IMR-90 (cell line): ENCODE data around the gene TRAPPC3L. TPM values are rescaled to one million over a fixed set of nuclear protein-coding genes. Genes with fewer than 3 reads are reported as not detected.

Experiments
- ATAC-seq: fragments of 200-7000 bp; cut with Tn5 transposase; 2 replicates; pipeline ENCODE4 v1.9.1; 2020; ENCODE audit warnings: low read depth, mild to moderate bottlenecking, moderate library complexity
- BruUV-seq: library from RNA; stranded (reverse); fragments of 400-500 nt; replicated peaks from 2 replicates; lab custom pipeline; 2021; lab: Mats Ljungman, UMichigan
- CTCF ChIA-PET: fragments of 300-600 bp; formaldehyde crosslinking; extraction: SDS; loops from one replicate; lab custom pipeline; 2021; ENCODE audit warnings: antibody characterized with exemption; lab: Yijun Ruan, JAX
- POLR2A ChIA-PET: fragments of 300-600 bp; sonication (Branson Sonifier 250); formaldehyde crosslinking; loops from one replicate; lab custom pipeline; 2022; ENCODE audit warnings: antibody characterized with exemption; ENCODE audit not compliant: unreplicated experiment; lab: Charles Lee
- DNase-seq: peaks from one replicate; pipeline ENCODE4 v3.0.0; 2013
- H2AFZ ChIP-seq: replicated peaks from 2 replicates; pipeline ENCODE3; 2013; ENCODE audit warnings: low read length, mild to moderate bottlenecking; ENCODE audit not compliant: poor library complexity
- H2AK5ac ChIP-seq: 2 replicates; pipeline ENCODE4 v1.6.1; 2013; ENCODE audit warnings: low read depth, low read length, inconsistent platforms
- H2AK9ac ChIP-seq: replicated peaks from 2 replicates; pipeline ENCODE3; 2013; ENCODE audit warnings: mild to moderate bottlenecking, low read depth, low read length, moderate library complexity; ENCODE audit not compliant: poor library complexity
- H2BK120ac ChIP-seq: 2 replicates; pipeline ENCODE4 v1.6.1; 2013; ENCODE audit warnings: low read depth, low read length, inconsistent platforms
- H2BK15ac ChIP-seq: 3 replicates; pipeline ENCODE4 v1.6.1; 2013; ENCODE audit warnings: low read depth, low read length, inconsistent platforms
- H2BK20ac ChIP-seq: 2 replicates; pipeline ENCODE4 v1.6.1; 2013; ENCODE audit warnings: low read depth, mild to moderate bottlenecking, inconsistent platforms, low read length, moderate library complexity
- H2BK5ac ChIP-seq: 2 replicates; pipeline ENCODE4 v1.6.1; 2013; ENCODE audit warnings: mild to moderate bottlenecking, low read depth, low read length, inconsistent platforms; ENCODE audit not compliant: poor library complexity, severe bottlenecking
- H3K14ac ChIP-seq: replicated peaks from 2 replicates; pipeline ENCODE4 v1.6.1; 2013; ENCODE audit warnings: low read depth, low read length, inconsistent platforms
- H3K18ac ChIP-seq: 2 replicates; pipeline ENCODE4 v1.6.1; 2013; ENCODE audit warnings: low read depth, low read length, control low read depth
- H3K23ac ChIP-seq: 2 replicates; pipeline ENCODE4 v1.6.1; 2013; ENCODE audit warnings: low read depth, low read length, inconsistent platforms
- H3K27ac ChIP-seq: 2 replicates; pipeline ENCODE4 v1.5.1; 2013; ENCODE audit warnings: mild to moderate bottlenecking, control low read depth, low read length; ENCODE audit not compliant: insufficient read depth
- H3K27me3 ChIP-seq: 2 replicates; pipeline ENCODE4 v1.6.1; 2013; ENCODE audit warnings: low read length; ENCODE audit not compliant: control insufficient read depth, insufficient read depth
- H3K36me3 ChIP-seq: 2 replicates; pipeline ENCODE4 v1.6.1; 2013; ENCODE audit warnings: low read length, mixed read lengths; ENCODE audit not compliant: control insufficient read depth, insufficient read depth
- H3K4ac ChIP-seq: 2 replicates; pipeline ENCODE4 v1.6.1; 2013; ENCODE audit warnings: low read depth, low read length, inconsistent platforms
- H3K4me1 ChIP-seq: 2 replicates; pipeline ENCODE4 v1.6.1; 2013; ENCODE audit warnings: low read length, mixed read lengths; ENCODE audit not compliant: control insufficient read depth, insufficient read depth
- H3K4me2 ChIP-seq: 2 replicates; pipeline ENCODE4 v1.6.1; 2013; ENCODE audit warnings: low read depth, mild to moderate bottlenecking, control low read depth, low read length, moderate library complexity
- H3K4me3 ChIP-seq: 2 replicates; pipeline ENCODE4 v1.5.1; 2013; ENCODE audit warnings: low read depth, mild to moderate bottlenecking, control low read depth, low read length, moderate library complexity; ENCODE audit not compliant: insufficient read depth
- H3K56ac ChIP-seq: 2 replicates; pipeline ENCODE4 v1.6.1; 2013; ENCODE audit warnings: low read length, inconsistent platforms; ENCODE audit not compliant: insufficient read depth; ENCODE audit errors: extremely low read depth
- H3K79me1 ChIP-seq, 2 experiments: 2 replicates each; pipeline ENCODE4 v1.6.1; 2013; ENCODE audit warnings: low read length in 2 of 2, inconsistent platforms in 1 of 2, low read depth in 1 of 2
- H3K9ac ChIP-seq: 2 replicates; pipeline ENCODE4 v1.6.1; 2013; ENCODE audit warnings: low read depth, low read length, control low read depth
- H3K9me1 ChIP-seq: 2 replicates; pipeline ENCODE4 v1.6.1; 2013; ENCODE audit warnings: low read length, inconsistent platforms; ENCODE audit not compliant: insufficient read depth
- H3K9me3 ChIP-seq: 2 replicates; pipeline ENCODE4 v1.6.1; 2013; ENCODE audit warnings: low read length; ENCODE audit not compliant: control insufficient read depth, insufficient read depth
- H4K20me1 ChIP-seq: 2 replicates; pipeline ENCODE4 v1.6.1; 2013; ENCODE audit warnings: low read length, inconsistent platforms; ENCODE audit not compliant: insufficient read depth
- H4K5ac ChIP-seq: 2 replicates; pipeline ENCODE4 v1.6.1; 2013; ENCODE audit warnings: mild to moderate bottlenecking, low read depth, low read length, control low read depth
- H4K8ac ChIP-seq, 2 experiments: 2 replicates each; pipeline ENCODE4 v1.6.1; 2013; ENCODE audit warnings: low read depth in 2 of 2, low read length in 2 of 2, control low read depth in 1 of 2, inconsistent platforms in 1 of 2
- H4K91ac ChIP-seq: 2 replicates; pipeline ENCODE4 v1.6.1; 2013; ENCODE audit warnings: low read depth, low read length, inconsistent platforms; ENCODE audit not compliant: insufficient read depth
- BHLHE40 ChIP-seq: fragments of 150-350 bp; IDR thresholded peaks from 2 replicates; pipeline ENCODE4 v1.6.1; 2016; ENCODE audit warnings: mild to moderate bottlenecking, low read depth, low read length
- FOS ChIP-seq: fragments of 150-350 bp; IDR thresholded peaks from 2 replicates; pipeline ENCODE4 v1.6.1; 2016; ENCODE audit warnings: low read depth, low read length
- MAFK ChIP-seq: IDR thresholded peaks from 2 replicates; pipeline ENCODE4 v1.6.1; 2012; ENCODE audit warnings: low read depth, low read length, improper control_type of control experiment
- NFE2L2 ChIP-seq: fragments of 150-350 bp; IDR thresholded peaks from 2 replicates; pipeline ENCODE4 v1.6.1; 2016; ENCODE audit warnings: low read depth, mild to moderate bottlenecking, low read length
- WGBS, 2 experiments: methylation state at CpG; one replicate each; pipeline versions ENCODE4 v1.1.5 to v1.1.7; 2013; ENCODE audit warnings: missing lambda C conversion rate in 2 of 2; ENCODE audit not compliant: insufficient read length in 1 of 2; ENCODE audit errors: extremely low coverage in 2 of 2; 5-methylcytosine and 5-hydroxymethylcytosine counted together
- dilution Hi-C: fragments of 300-500 bp; cut with HindIII; formaldehyde crosslinking; loops from one replicate; pipeline ENCODE4 v1.14.3; 2018; ENCODE audit warnings: low sequenced_read_pairs; ENCODE audit not compliant: unreplicated experiment
- in situ Hi-C: fragments of 300-500 bp; cut with MboI; formaldehyde crosslinking; loops from 3 replicates; pipeline ENCODE4 v1.14.3; 2019; ENCODE audit warnings: low sequenced_read_pairs, inconsistent platforms, mixed read lengths
- intact Hi-C: fragments of 100-400 bp; cut with micrococcal nuclease; formaldehyde crosslinking; loops from 2 replicates; pipeline ENCODE4 v1.10.0; 2022
- polyA plus RNA-seq, 3 experiments: library from polyadenylated mRNA; depleted of rRNA; stranded (reverse); fragments of >200 nt; gene quantifications; 2 replicates each; pipeline ENCODE4 v1.2.3, GENCODE V29; 2012; ENCODE audit warnings: low replicate concordance in 1 of 3
- total RNA-seq: library from RNA; depleted of rRNA; stranded (reverse); fragments of >200 nt; gene quantifications from 2 replicates; pipeline ENCODE4 v1.2.3, GENCODE V29; 2012
- TF ChIP-seq, protein P1 (sequence below): fragments of 150-350 bp; IDR thresholded peaks from 2 replicates; pipeline ENCODE4 v1.6.1; 2016; ENCODE audit warnings: low read depth, mild to moderate bottlenecking, low read length, moderate library complexity, borderline replicate concordance

TRAPPC3L gene
- total and polyA plus RNA-seq, 2 of the 4 experiments (the other 2 are of a cell fraction) = 0.03 TPM; not detected in 1

DNA sequence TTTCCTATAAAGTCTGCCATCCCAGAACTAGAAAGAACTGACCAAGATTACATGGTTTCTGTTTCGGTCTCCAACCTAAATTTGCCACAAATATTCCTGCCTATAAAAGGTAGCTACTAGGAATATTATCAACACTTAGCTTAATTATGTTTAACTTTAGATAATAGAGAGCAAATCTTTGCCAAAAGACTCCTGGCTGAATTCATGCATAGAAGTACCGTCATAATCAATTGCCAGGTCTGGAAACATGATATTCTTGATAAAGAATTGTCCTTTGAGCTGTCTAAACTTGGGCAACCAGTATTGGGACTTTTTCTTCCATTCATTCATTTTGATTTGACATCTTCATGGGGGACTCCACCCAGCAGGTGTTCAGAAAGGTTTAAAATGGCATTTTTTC lies 61.9 kb downstream of the TRAPPC3L start:
- no peak overlapping the region for H2AFZ ChIP-seq
- H3K9me3 ChIP-seq = no peaks in the 10 kb centered on the region
- H3K4ac ChIP-seq = no peak overlapping the region
- no peak overlapping the region for H2AK9ac ChIP-seq
- in situ Hi-C loops (no loop called here), dilution Hi-C loops (no loop called here), intact Hi-C loops (no loop called here)
- ATAC-seq (no peak), DNase-seq (no peak)
- no peak overlapping the region for H3K27ac ChIP-seq
- H2BK120ac ChIP-seq = no peak overlapping the region
- H3K4me2 ChIP-seq = no peak overlapping the region
- H2AK5ac ChIP-seq = no peak overlapping the region
- no peak overlapping the region for H4K8ac ChIP-seq
- H3K14ac ChIP-seq = no peak overlapping the region
- H3K4me3 ChIP-seq = no peak overlapping the region
- no peak for TF ChIP-seq BHLHE40
- TF ChIP-seq MAFK = no peak
- TF ChIP-seq NFE2L2 = no peak
- TF ChIP-seq, protein P1, sequence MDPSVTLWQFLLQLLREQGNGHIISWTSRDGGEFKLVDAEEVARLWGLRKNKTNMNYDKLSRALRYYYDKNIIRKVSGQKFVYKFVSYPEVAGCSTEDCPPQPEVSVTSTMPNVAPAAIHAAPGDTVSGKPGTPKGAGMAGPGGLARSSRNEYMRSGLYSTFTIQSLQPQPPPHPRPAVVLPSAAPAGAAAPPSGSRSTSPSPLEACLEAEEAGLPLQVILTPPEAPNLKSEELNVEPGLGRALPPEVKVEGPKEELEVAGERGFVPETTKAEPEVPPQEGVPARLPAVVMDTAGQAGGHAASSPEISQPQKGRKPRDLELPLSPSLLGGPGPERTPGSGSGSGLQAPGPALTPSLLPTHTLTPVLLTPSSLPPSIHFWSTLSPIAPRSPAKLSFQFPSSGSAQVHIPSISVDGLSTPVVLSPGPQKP = no peak
- TF ChIP-seq FOS = no peak
- no peaks in the 10 kb centered on the region for H3K9me1 ChIP-seq
- ChIA-PET CTCF (no interaction called here), POLR2A (no interaction called here)
- no peak overlapping the region for H2BK5ac ChIP-seq
- H4K91ac ChIP-seq = no peak overlapping the region
- no peaks in the 10 kb centered on the region for H3K36me3 ChIP-seq
- H3K23ac ChIP-seq = no peak overlapping the region
- H3K9ac ChIP-seq = no peak overlapping the region
- no peak overlapping the region for H2BK15ac ChIP-seq
- H3K18ac ChIP-seq = no peak overlapping the region
- no peaks in the 10 kb centered on the region for H3K4me1 ChIP-seq
- no peaks in the 10 kb centered on the region; the same call in 1 of the 2 replicates for H3K27me3 ChIP-seq
- H2BK20ac ChIP-seq = no peak overlapping the region
- H4K20me1 ChIP-seq = no peaks in the 10 kb centered on the region
- BruUV-seq = no TSS peak
- no peak overlapping the region for H3K56ac ChIP-seq
- no peak overlapping the region for H4K5ac ChIP-seq
- no CpG with 5 or more reads among the region's 2 CpGs for WGBS, 2 experiments
- no peaks in the 10 kb centered on the region for H3K79me1 ChIP-seq
